ACC112 (cell line): ENCODE data around the gene EPHB2.

ENCODE experiments used
- H2AFZ ChIP-seq: fragments of 200-600 bp; sonication (generic); one replicate; pipeline ENCODE4 v1.6.0; 2017; ENCODE audit warnings: antibody characterized with exemption, low read length; ENCODE audit not compliant: unreplicated experiment
- H3K27ac ChIP-seq: fragments of 200-600 bp; sonication (generic); 2 replicates; pipeline ENCODE4 v1.5.1; 2014; ENCODE audit warnings: low read depth, mild to moderate bottlenecking, antibody characterized with exemption, low read length, moderate library complexity
- H3K27me3 ChIP-seq: fragments of 200-600 bp; sonication (generic); 2 replicates; pipeline ENCODE4 v1.6.1; 2014; ENCODE audit warnings: mild to moderate bottlenecking, antibody characterized with exemption, low read length, moderate library complexity, mixed read lengths; ENCODE audit not compliant: insufficient read depth
- H3K36me3 ChIP-seq: fragments of 200-600 bp; sonication (generic); 2 replicates; pipeline ENCODE4 v1.6.1; 2016; ENCODE audit warnings: mild to moderate bottlenecking, antibody characterized with exemption, low read length, moderate library complexity, mixed read lengths; ENCODE audit not compliant: insufficient read depth
- H3K4me1 ChIP-seq: fragments of 200-600 bp; sonication (generic); one replicate; pipeline ENCODE4 v1.6.1; 2016; ENCODE audit warnings: low read length, mixed read lengths; ENCODE audit not compliant: insufficient read depth, unreplicated experiment, control insufficient read depth
- H3K4me3 ChIP-seq: fragments of 200-600 bp; sonication (generic); 2 replicates; pipeline ENCODE4 v1.5.1; 2014; ENCODE audit warnings: mild to moderate bottlenecking, low read depth, low read length
- H3K79me2 ChIP-seq: fragments of 200-600 bp; sonication (generic); one replicate; pipeline ENCODE4 v1.6.0; 2016; ENCODE audit warnings: low read length; ENCODE audit not compliant: control insufficient read depth, unreplicated experiment, insufficient read depth

The EPHB2 gene

DNA sequence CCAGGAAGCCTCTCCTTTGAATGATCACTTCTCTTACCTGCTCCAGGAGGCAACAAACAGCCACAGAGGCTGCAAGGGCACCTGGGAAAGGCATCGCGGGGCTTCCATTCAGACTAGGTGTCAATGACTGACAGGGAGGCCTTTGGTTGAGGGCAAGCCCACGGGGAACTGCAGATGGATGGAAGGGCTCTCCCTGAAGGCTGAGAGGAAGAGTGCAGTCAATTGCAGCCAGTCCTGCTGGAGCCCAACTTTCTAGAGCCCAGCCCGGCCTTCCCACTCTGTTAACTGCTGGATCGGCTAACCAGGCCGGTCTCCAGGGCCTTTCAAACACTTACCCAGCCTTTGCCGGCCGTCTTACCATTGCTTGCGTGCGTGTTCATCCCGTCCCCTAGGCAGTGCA is 172.8 kb downstream of the EPHB2 start:
- no peaks in the 10 kb centered on the region for H3K27me3 ChIP-seq
- H3K79me2 ChIP-seq = no peaks in the 10 kb centered on the region
- no peak overlapping the region for H3K27ac ChIP-seq
- H2AFZ ChIP-seq = no peak overlapping the region
- no peak overlapping the region for H3K4me3 ChIP-seq
- H3K36me3 ChIP-seq = no peaks in the 10 kb centered on the region
- H3K4me1 ChIP-seq = peaks cover 11% of the 10 kb centered on the region

DNA sequence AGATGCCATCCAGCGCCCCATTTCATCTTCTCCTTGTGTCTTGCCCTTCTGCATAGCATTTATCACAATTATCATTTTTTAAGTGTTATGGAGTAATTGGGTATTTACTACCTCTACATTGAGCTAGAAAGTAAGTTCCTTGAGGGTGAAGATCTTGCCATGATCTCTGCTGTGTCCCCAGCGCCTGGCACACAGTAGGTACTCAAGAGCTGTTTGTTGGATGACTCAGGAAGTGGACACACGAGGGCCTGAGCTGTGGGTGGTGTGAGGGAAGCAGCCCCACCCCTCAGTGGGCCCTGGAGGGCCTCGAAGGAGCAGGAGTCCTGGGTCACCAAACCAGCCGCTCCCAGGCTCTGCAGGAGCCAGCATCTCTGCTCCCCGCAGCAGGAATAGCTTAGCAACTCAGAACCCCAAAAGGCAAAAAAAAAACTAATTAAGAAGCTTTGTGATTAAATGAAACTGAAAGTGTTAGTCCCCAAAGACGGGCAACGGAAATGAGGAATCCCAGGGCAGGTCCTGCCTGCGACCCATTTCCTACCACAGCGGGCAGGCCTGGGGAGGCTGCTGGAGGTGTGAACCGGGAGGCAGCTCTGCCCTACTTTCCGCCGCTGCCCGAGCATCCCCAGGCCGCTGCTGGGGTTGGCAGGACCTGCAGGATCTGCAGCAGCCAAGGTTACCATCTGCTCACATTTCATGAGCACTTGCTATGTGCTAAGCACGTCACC is 174.3 kb downstream of the EPHB2 start:
- H3K36me3 ChIP-seq = no peaks in the 10 kb centered on the region
- no peak overlapping the region for H3K27ac ChIP-seq
- H3K4me1 ChIP-seq = peaks cover 15% of the 10 kb centered on the region
- no peak overlapping the region for H3K4me3 ChIP-seq
- no peaks in the 10 kb centered on the region for H3K27me3 ChIP-seq
- no peaks in the 10 kb centered on the region for H3K79me2 ChIP-seq
- H2AFZ ChIP-seq = no peak overlapping the region

DNA sequence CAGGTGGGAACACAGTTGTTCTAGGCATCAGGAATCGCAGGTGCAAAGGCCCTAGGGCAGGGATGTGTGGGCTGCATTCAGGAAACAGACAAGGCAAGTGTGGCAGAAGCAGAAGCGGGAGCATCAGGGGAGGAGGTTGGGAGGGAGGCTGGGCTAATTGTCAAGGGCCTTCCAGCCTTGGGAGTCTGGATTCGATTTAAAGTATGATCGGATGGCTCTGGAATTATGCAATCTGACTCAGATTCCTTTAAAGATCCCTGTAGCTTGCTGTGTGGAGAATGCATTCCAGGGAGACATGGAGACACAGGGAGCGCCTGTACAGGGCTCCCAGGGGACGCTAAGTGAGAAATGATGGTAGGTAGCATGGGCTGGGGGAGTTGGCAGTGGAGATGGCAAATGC is 175.6 kb downstream of the EPHB2 start:
- Histone ChIP-seq H3K4me1 (peaks cover 8% of the 10 kb centered on the region), H3K27ac (no peak overlapping the region), H3K27me3 (no peaks in the 10 kb centered on the region), H3K4me3 (no peak overlapping the region), H3K79me2 (no peaks in the 10 kb centered on the region), H3K36me3 (no peaks in the 10 kb centered on the region), H2AFZ (no peak overlapping the region)

DNA sequence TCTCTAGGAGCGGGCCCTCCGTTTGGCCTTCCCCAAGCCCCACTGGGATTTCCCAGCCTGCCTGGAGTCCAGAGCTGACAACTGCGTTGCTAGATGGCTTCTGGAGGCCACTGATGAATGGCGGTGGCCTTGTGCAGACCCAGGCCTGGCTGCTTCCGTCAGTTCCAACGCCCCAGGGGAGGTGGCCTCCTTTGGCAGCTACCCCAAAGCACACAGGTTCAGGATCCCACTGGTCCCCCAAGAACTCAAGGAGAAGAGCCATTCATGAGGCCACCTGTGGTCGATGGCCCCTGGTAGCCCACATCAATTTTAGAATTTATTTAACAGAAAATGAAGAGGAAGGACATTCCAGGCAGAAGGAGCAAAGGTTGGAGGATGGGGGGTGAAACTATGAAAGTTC is 176.9 kb downstream of the EPHB2 start:
- no peak overlapping the region for H3K27ac ChIP-seq
- no peaks in the 10 kb centered on the region for H3K79me2 ChIP-seq
- H3K4me3 ChIP-seq = no peak overlapping the region
- H3K27me3 ChIP-seq = no peaks in the 10 kb centered on the region
- H3K36me3 ChIP-seq = no peaks in the 10 kb centered on the region; the same call in 1 of the 2 replicates
- H3K4me1 ChIP-seq = peaks cover 8% of the 10 kb centered on the region
- no peak overlapping the region for H2AFZ ChIP-seq

DNA sequence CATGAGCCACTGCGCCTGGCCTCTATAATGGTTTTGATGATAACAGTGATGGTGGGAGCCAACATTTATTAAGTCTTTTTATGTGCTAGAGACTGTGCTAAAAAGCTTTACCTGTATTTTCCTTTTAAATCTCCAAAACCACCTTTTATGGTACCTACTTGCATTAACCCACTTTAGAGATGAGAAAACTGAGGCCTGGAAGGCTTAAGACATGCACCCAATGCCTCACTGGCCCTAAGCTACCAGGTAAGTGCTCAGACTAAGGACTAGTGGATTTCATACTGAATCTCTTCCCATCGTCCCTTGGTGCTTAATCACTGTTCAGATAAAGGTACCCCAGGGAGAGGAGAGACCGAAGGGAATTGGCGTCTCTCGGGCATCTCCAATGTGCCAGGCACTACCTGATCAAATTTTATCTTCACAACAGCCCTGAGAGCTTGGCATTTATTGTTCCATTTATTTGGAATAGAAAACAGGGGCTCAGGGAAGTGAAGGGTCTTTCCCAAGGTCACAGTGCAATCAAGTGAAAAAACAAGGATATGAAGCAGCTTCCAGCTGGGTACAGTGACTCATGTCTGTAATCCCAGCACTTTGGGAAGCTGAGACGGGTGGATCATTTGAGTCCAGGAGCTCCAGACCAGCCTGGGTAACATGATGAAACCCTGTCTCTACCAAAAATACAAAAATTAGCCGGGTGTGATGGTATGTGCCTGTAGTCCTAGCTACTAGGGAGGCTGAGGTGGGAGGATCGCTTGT is 177.9 kb downstream of the EPHB2 start:
- Histone ChIP-seq H3K4me1 (peaks cover 8% of the 10 kb centered on the region), H3K4me3 (no peak overlapping the region), H3K27me3 (no peaks in the 10 kb centered on the region), H2AFZ (no peak overlapping the region), H3K79me2 (no peaks in the 10 kb centered on the region), H3K36me3 (peaks cover 3% of the 10 kb centered on the region; the same call in 1 of the 2 replicates), H3K27ac (peak overlapping the region; percentile 43; the same call in 1 of the 2 replicates)

DNA sequence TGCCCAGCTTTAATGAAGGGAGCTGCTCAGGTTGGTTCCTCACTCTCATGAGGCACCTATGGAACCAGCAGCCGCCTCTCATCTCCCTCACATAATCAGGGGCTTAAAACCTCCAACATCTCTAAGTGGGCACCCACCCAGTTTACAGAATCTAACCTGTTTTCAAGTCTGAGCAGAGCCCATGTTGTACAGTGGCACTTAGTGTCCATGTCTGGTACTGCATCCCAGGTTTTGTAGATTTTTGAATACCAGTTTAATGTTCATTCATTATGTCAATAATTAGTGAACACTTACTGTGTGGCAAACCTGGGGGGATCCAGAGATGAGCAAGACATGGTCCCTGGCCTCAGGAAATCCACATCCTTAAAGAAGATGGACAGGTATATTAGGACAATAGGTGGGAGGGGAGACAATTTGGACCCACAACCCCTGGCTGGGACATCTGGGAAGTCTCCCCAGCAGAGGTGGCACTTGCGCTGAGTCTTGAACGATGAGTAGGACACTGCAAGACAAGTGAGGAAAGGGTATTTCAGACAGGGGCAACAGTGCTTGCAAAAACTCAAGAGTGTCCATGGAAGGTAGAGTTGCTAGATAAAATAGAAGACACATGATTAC is 178.7 kb downstream of the EPHB2 start:
- H3K4me3 ChIP-seq = no peak overlapping the region
- no peaks in the 10 kb centered on the region for H3K27me3 ChIP-seq
- no peak overlapping the region for H2AFZ ChIP-seq
- no peaks in the 10 kb centered on the region for H3K79me2 ChIP-seq
- peaks cover 8% of the 10 kb centered on the region for H3K4me1 ChIP-seq
- peak overlapping the region; percentile 43; the same call in 1 of the 2 replicates for H3K27ac ChIP-seq
- H3K36me3 ChIP-seq = peaks cover 3% of the 10 kb centered on the region; the same call in 1 of the 2 replicates

DNA sequence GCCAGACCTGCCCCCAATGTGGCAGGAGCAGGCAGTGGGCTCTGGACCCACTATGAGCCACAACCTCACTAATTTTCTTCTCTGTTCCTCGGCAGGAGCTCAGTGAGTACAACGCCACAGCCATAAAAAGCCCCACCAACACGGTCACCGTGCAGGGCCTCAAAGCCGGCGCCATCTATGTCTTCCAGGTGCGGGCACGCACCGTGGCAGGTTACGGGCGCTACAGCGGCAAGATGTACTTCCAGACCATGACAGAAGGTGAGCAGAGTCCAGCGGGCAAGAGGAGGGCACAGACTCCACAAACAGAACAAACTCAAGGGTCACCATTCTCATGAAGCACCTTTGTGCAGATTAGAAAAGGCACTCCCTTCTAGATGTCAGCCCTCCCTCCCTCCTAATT is 182.2 kb downstream of the EPHB2 start:
- Histone ChIP-seq H3K36me3 (peaks cover 7% of the 10 kb centered on the region; the same call in 1 of the 2 replicates), H3K79me2 (no peaks in the 10 kb centered on the region), H3K4me1 (peaks cover 8% of the 10 kb centered on the region), H3K27me3 (no peaks in the 10 kb centered on the region), H3K27ac (no peak overlapping the region), H3K4me3 (no peak overlapping the region), H2AFZ (no peak overlapping the region)

DNA sequence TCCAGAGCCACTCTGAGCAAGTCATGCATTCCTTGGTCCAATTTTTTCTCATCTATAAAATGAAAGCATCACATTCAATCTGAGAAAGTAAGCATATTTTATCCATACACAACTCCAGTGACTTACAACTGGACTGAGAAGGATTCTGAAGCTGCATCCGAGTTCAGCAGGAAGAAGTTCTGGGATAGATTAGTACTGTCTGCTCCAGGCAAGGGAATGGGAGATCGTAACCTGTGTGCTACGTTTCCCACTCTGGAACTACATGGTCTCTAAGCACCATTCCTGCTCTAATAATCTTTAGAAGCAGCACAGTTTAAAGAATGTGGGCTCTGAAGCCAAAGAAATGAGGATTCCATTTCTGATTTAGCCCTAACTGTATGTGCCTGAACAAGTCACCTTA is 182.7 kb downstream of the EPHB2 start:
- H3K36me3 ChIP-seq = peaks cover 7% of the 10 kb centered on the region; the same call in 1 of the 2 replicates
- no peaks in the 10 kb centered on the region for H3K27me3 ChIP-seq
- no peak overlapping the region for H3K27ac ChIP-seq
- H2AFZ ChIP-seq = no peak overlapping the region
- no peak overlapping the region for H3K4me3 ChIP-seq
- peaks cover 8% of the 10 kb centered on the region for H3K4me1 ChIP-seq
- no peaks in the 10 kb centered on the region for H3K79me2 ChIP-seq

DNA sequence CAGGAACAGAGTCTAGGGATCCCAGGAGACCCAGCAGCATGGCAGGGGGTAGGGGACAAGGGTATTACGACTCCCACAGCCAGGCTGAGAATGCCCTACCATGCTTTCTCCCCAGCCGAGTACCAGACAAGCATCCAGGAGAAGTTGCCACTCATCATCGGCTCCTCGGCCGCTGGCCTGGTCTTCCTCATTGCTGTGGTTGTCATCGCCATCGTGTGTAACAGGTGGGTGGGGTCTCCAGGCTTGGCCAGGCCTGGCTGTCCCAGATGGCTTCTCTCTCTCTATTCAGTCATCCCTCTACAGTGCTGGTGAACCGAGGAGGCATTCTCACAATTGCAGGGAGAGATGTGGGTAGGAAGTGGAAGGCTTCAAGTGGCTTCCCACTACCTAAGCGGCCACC is 184.7 kb downstream of the EPHB2 start:
- Histone ChIP-seq H3K4me3 (no peak overlapping the region), H3K36me3 (peaks cover 7% of the 10 kb centered on the region; the same call in 1 of the 2 replicates), H3K79me2 (no peaks in the 10 kb centered on the region), H3K27me3 (no peaks in the 10 kb centered on the region), H3K27ac (no peak overlapping the region), H3K4me1 (no peaks in the 10 kb centered on the region), H2AFZ (no peak overlapping the region)

DNA sequence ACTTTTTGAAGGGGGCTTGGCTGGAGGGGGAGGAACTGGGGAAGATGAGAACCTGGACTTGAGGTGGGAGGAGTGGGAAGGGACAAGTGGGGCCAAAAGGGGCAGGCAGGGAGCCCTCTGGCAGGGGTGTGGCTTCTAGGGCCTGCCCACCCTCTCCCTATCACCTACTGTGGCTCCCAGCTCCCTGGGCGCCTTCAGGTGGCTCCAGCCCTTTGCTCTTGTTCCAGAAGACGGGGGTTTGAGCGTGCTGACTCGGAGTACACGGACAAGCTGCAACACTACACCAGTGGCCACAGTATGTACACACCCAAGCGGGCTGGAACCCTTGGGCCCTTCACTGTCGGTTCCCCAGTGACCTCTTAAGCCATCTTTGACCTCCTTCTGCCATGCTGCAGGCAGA is 185.5 kb downstream of the EPHB2 start:
- H2AFZ ChIP-seq = no peak overlapping the region

More for the DNA sequence above, 185.5 kb downstream of the EPHB2 start:
- H3K4me3 ChIP-seq = no peak overlapping the region
- H3K79me2 ChIP-seq = no peaks in the 10 kb centered on the region
- no peaks in the 10 kb centered on the region for H3K4me1 ChIP-seq
- H3K36me3 ChIP-seq = peaks cover 7% of the 10 kb centered on the region; the same call in 1 of the 2 replicates
- no peak overlapping the region for H3K27ac ChIP-seq
- H3K27me3 ChIP-seq = no peaks in the 10 kb centered on the region
